GM19395 (cell line): ENCODE measurements around the gene SLIT1.

Experiments
- ATAC-seq: cut with Tn5 transposase; IDR thresholded peaks from one replicate; pipeline ENCODE4 v1.9.1; 2021; ENCODE audit warnings: mild to moderate bottlenecking, moderate library complexity; ENCODE audit not compliant: unreplicated experiment

The SLIT1 gene

DNA sequence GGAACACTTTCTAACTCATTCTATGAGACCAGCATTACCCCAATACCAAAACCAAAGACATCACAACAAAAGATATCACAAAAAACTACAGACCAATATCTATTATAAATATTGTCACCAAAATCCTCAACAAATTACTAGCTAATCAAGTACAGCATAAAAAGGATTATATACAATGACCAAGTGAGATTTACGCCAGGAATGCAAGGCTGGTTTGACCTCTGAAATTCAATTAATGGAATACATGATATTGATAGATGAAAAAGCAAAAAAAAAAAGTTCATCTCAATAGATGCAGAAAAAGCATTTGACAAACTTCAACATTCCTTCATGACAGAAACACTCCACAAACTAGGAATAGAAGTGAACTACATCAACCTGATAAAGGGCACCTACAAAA, 178.3 kb downstream of the SLIT1 start:
- ATAC-seq, result no peak

DNA sequence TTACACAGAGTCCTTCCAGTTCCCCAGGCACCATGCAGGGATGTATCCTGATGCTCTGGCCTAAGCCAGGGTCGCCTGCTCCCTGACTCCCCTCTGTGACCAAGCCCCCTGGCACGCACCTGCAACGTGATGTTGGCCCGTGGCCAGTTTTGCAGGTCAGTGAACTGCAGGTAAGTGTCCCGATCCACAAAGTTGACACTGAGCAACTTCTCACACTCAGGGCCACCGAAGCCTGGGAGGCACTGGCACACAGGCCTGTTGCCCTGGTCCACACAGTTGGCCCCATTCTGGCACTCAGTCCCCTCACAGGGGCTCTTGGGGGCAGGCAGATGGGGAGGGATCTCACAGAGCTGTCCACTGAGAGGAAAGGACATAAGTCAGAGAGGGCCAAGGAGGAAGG, 179.4 kb downstream of the SLIT1 start:
- no peak for ATAC-seq

DNA sequence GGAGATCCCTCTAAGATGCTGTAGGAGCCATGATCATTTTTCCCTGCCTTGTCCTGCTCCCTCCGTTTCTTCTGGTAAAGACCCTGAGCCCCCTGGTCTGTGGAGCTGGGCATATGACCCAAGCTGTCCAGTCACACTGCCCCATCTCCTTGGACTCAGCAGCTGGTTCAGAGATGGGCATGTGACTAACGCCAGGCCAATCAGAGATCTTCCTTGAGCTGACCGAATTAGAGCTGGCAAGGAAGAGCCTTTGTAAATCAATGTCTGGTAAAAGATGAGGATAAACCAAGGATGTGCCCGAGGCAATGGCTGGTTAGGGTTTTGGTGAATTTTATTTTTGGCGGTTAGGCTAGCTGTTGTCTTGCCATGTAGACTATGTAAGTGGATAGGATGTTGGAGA, 180.4 kb downstream of the SLIT1 start:
- no peak for ATAC-seq

DNA sequence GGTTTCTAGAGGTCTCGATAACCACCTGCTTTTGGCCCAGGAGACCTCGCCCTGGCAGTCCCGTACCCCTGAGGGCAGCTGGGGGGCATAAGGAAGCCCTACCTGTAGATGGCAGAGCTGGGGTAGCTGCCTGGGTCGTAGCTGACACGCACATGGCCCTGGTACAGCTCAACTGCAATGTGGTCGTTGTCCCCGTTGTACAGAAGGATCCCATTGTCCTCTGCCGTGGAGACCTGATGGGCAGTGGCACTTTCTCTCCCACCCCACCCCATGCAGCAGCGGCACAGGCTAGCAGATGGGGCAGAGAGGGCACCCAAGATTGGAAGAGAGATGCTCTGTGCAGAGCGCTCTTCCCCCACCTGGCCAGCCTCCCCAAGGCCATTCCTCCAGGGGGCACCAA, 181.2 kb downstream of the SLIT1 start:
- ATAC-seq, result no peak

- ATAC-seq, result no peak
Measured at GRCh38 chr10:97003804-97004201, 182.0 kb downstream of the SLIT1 start.

DNA sequence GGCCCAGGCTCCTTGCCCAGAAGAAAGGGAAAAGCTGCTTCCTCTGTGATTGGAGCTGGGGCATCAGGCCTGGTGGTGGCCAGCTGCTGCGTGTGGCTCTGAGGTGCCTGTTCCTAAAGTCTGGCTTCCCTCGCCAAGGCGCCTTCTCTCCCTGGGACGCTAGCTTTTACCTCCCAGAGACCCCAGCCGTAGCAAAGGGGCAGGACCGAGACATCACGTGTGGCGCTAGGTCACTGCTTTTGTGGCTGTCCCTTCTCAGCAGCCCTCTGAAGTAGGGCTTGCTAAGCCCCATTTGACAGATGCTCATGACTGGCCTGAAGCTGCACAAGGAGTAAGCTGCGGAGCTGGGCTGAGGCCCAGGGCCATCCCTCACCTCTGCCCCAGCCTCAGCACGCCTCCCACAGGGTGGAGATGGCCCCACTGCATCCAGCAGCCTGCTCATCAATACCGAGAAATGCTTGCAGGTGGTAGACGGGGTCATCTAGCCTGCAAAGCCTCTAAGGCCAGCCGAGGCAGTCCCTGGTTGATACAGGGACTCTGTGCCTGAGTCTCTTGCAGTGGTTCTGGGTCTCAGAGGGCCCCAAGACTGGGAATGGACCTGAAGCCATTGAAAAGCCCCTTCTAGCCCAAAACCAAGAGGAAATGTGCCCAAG, 182.5 kb downstream of the SLIT1 start:
- no peak for ATAC-seq

GRCh38 chr10:97002670-97003069, 183.1 kb downstream of the SLIT1 start:
- ATAC-seq, result no peak

GRCh38 chr10:97001183-97001991, 184.4 kb downstream of the SLIT1 start:
- no peak for ATAC-seq

DNA sequence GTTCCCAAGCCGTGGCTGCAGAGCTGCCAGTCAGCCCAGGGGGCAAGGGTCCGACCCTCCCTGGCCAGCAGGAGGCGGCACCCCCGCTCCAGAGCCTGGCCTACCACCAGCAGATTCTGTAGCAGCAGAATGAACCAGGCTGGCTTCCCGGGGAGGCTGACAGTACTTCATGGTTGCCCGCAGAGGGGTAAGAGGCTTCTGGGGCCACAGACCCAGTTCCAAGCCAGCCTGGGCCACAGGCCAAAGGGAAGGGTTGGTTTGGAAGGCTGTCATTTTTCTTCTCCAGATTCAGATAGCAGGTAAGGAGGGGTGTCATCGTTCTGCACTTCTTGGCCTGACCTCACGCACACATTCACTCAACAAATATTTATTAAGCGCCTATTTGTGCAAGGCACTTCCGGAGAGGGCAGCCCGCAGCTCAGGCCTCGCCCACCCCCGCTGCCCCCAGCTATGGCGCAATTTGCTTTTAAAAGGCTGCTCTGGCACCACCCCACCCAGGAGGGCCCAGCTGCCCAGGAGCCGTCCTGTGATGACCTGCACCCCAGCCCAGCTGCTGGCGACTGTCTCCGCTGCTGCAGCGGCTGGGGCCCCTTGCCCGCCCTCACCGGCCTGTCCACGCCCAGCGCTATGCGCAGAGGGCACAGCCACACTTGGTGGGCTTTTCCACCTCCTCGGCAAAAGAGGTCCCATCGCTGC, 185.1 kb downstream of the SLIT1 start:
- no peak for ATAC-seq

DNA sequence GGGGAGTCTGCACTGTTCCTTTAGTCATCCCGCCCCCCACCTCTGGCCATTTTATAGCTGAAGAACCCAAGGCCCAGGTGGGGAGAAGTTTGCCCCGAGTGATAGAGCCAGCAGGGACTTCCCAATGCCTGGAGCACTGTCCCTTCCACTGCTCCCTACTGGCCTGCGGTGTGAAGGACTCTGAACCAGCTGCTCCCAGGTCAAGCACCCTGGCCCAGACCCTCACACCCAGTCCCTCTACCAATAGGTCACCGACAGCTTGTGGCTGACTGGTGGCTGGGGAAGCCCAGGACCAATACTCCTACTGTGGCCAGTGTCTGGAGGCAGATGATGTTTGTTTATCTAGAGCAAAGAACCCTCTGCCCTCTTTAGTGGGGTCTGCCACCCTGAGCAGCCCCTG, 185.8 kb downstream of the SLIT1 start:
- ATAC-seq, result no peak

DNA sequence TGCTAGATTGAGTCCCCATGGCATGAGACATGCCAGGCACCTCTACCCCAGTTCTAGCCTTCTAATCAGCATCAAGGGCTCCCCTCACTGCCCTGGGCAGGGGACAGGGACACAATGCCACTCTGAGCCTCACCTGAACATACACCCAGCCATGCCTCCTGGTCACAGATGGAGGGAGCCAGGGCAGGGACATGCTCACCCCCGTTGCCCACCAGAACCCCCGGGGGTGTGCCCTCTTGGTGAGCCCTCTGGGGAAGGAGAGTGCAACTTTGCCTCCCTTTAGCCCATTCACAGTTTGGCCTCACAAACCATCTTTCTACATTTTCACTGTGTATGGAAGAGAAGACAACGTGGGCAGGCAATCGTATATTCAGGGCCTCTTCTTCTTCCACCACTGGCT, 186.4 kb downstream of the SLIT1 start:
- no peak for ATAC-seq

- ATAC-seq, result no peak
Measured at GRCh38 chr10:96998329-96998888, 187.3 kb downstream of the SLIT1 start.

DNA sequence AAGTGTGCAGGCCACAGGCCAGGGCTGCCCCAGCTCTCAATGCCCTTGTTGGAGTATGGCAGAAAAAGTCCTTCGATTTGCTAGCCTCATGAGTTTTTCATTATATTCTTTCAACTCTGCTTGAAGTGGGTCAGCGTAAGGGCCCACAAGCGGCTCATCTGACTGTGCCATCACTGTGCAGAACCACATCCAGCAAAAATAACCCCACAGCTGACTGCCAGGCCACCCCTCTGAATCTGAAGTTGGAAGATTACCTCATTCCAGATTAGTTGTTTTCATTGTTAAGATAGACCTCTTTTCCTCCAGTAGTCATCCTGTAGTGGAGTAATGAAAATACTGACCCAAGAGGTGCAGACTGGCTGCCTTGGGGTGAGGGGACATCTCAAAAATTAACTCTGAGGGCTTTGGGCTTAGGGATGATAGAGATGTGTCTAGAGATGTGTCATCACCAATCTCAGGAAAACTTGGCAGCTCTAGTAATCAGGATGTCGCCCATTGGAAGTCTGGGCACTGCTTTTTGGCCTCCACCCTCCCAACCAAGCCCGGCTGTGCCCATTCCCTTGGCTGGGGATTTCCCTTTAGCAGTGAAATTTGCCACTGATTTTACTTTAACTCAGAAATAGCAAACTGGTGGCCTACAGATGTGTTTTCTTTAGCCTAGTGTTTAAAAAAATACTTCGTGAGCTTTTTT, 189.3 kb downstream of the SLIT1 start:
- no peak for ATAC-seq

- no peak for ATAC-seq
Measured at GRCh38 chr10:96995851-96996250, 189.9 kb downstream of the SLIT1 start.

DNA sequence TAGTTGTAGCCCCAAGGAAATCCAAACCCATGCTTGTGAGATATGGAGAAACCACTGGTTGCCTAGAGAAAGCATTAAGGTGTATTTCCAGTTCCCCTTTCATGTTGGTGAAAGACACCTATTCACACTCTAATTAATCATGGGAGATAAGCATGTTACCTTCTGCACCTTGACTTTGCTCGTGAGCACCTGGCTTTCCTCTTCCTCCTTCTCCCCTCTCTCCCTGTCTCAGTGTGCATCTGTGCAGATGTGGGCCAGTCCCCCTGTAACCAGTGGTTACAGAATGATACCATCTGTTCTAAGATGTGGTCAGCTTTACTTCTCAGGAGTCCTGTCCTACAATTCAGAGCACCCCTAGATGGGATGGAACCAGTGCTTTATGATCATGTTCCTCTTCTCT, 193.0 kb downstream of the SLIT1 start:
- ATAC-seq, result peak; percentile 81

GRCh38 chr10:96991313-96991841, 194.4 kb downstream of the SLIT1 start:
- ATAC-seq, result peak; percentile 48

- ATAC-seq, result no peak
Measured at GRCh38 chr10:96988426-96988825, 197.3 kb downstream of the SLIT1 start.

DNA sequence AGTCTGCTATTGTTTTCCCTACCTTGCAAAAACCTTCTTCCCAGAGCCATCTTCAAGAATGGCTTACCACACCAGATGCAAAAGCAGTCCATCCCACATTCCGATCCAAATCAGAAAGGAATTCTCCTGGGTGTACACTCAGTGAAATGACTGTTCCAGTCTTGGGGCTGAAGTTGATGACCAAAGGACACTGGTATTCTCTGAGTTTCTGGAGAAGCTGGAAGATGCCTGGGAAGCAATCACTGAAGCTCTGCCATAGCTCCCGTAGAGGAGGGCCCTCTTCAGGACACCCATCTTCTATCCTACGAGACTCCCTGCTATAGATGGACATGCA, 197.9 kb downstream of the SLIT1 start:
- no peak for ATAC-seq

GRCh38 chr10:96987141-96987841, 198.5 kb downstream of the SLIT1 start:
- no peak for ATAC-seq

- no peak for ATAC-seq
Measured at GRCh38 chr10:96986200-96986856, 199.4 kb downstream of the SLIT1 start.
